Measurements from ENCODE around the gene MAP1LC3B2. TPM values are rescaled to one million over a fixed set of nuclear protein-coding genes. Genes with fewer than 3 reads are reported as not detected.

MAP1LC3B2 gene
- total RNA-seq, 1 experiment from 2014 or later: 1.9 TPM

- ChIA-PET CTCF (no interaction called here), POLR2A (no interaction called here)
- intact Hi-C loops (cut with micrococcal nuclease; ENCODE audit: unreplicated experiment) (loop anchor here (5.0 kb wide), 1 partner anchor 77 kb away; no protein-coding TSS in a partner anchor), in situ Hi-C loops (cut with HindIII; ENCODE audit: low pct_unique_long_range_greater_than_20kb, low sequenced_read_pairs) (no loop called here)
- H3K9me3 ChIP-seq (ENCODE audit: control insufficient read depth, insufficient read depth, low read depth, low read length): no peaks in the 10 kb centered on the region
- H3K4me3 ChIP-seq (ENCODE audit: low read depth in 2 of 2, low read length in 2 of 2): no peak overlapping the region
- H3K4me1 ChIP-seq (ENCODE audit: control insufficient read depth, insufficient read depth, low read length): peaks cover 8% of the 10 kb centered on the region; the same call in 1 of the 2 replicates
- no peaks in the 10 kb centered on the region for H3K27me3 ChIP-seq (ENCODE audit: control insufficient read depth, insufficient read depth, low read length)
- no peak for DNase-seq (ENCODE audit: low read depth, low spot score)
- TF ChIP-seq, protein P1, sequence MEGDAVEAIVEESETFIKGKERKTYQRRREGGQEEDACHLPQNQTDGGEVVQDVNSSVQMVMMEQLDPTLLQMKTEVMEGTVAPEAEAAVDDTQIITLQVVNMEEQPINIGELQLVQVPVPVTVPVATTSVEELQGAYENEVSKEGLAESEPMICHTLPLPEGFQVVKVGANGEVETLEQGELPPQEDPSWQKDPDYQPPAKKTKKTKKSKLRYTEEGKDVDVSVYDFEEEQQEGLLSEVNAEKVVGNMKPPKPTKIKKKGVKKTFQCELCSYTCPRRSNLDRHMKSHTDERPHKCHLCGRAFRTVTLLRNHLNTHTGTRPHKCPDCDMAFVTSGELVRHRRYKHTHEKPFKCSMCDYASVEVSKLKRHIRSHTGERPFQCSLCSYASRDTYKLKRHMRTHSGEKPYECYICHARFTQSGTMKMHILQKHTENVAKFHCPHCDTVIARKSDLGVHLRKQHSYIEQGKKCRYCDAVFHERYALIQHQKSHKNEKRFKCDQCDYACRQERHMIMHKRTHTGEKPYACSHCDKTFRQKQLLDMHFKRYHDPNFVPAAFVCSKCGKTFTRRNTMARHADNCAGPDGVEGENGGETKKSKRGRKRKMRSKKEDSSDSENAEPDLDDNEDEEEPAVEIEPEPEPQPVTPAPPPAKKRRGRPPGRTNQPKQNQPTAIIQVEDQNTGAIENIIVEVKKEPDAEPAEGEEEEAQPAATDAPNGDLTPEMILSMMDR (IDR thresholded peaks at IDR 0.05): no peak
- TF ChIP-seq SIN3A (IDR thresholded peaks at IDR 0.05; ENCODE audit: borderline replicate concordance, insufficient read depth, low read depth, low read length) (no peak), POLR2AphosphoS5 (IDR thresholded peaks at IDR 0.05; ENCODE audit: low read depth, low read length) (no peak), TCF7L2 (IDR thresholded peaks at IDR 0.05; ENCODE audit: low read depth, low read length) (no peak)
- TF ChIP-seq, protein P2, sequence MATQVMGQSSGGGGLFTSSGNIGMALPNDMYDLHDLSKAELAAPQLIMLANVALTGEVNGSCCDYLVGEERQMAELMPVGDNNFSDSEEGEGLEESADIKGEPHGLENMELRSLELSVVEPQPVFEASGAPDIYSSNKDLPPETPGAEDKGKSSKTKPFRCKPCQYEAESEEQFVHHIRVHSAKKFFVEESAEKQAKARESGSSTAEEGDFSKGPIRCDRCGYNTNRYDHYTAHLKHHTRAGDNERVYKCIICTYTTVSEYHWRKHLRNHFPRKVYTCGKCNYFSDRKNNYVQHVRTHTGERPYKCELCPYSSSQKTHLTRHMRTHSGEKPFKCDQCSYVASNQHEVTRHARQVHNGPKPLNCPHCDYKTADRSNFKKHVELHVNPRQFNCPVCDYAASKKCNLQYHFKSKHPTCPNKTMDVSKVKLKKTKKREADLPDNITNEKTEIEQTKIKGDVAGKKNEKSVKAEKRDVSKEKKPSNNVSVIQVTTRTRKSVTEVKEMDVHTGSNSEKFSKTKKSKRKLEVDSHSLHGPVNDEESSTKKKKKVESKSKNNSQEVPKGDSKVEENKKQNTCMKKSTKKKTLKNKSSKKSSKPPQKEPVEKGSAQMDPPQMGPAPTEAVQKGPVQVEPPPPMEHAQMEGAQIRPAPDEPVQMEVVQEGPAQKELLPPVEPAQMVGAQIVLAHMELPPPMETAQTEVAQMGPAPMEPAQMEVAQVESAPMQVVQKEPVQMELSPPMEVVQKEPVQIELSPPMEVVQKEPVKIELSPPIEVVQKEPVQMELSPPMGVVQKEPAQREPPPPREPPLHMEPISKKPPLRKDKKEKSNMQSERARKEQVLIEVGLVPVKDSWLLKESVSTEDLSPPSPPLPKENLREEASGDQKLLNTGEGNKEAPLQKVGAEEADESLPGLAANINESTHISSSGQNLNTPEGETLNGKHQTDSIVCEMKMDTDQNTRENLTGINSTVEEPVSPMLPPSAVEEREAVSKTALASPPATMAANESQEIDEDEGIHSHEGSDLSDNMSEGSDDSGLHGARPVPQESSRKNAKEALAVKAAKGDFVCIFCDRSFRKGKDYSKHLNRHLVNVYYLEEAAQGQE (IDR thresholded peaks at IDR 0.05; ENCODE audit: insufficient read depth in 1 of 2, low read depth in 2 of 2, low read length in 1 of 2): no peak
- H3K36me3 ChIP-seq (ENCODE audit: control insufficient read depth, insufficient read depth, low read length): no peaks in the 10 kb centered on the region
- ATAC-seq: no peak
- H3K27ac ChIP-seq (ENCODE audit: low read length): no peak overlapping the region
- BruUV-seq (replicated peaks): no TSS peak
Measured at GRCh38 chr12:116620492-116621191, 61.5 kb downstream of the MAP1LC3B2 start.

GRCh38 chr12:116621194-116621593 is 62.0 kb downstream of the MAP1LC3B2 start:
- Histone ChIP-seq H3K27ac (ENCODE audit: low read length) (no peak overlapping the region), H3K36me3 (ENCODE audit: control insufficient read depth, insufficient read depth, low read length) (no peaks in the 10 kb centered on the region), H3K9me3 (ENCODE audit: control insufficient read depth, insufficient read depth, low read depth, low read length) (no peaks in the 10 kb centered on the region), H3K27me3 (ENCODE audit: control insufficient read depth, insufficient read depth, low read length) (no peaks in the 10 kb centered on the region), H3K4me3 (ENCODE audit: low read depth in 2 of 2, low read length in 2 of 2) (no peak overlapping the region), H3K4me1 (ENCODE audit: control insufficient read depth, insufficient read depth, low read length) (peaks cover 8% of the 10 kb centered on the region; the same call in 1 of the 2 replicates)
- no peak for DNase-seq (ENCODE audit: low read depth, low spot score)
- ChIA-PET POLR2A (interaction anchor here (0.6 kb wide), 1 partner anchor 344 kb away, joined by 3 read pairs; no protein-coding TSS in a partner anchor), CTCF (no interaction called here)
- TF ChIP-seq, protein P1 (IDR thresholded peaks at IDR 0.05): no peak
- no peak for TF ChIP-seq POLR2AphosphoS5 (IDR thresholded peaks at IDR 0.05; ENCODE audit: low read depth, low read length)
- no peak for TF ChIP-seq TCF7L2 (IDR thresholded peaks at IDR 0.05; ENCODE audit: low read depth, low read length)
- TF ChIP-seq, protein P2 (IDR thresholded peaks at IDR 0.05; ENCODE audit: insufficient read depth in 1 of 2, low read depth in 2 of 2, low read length in 1 of 2): no peak
- TF ChIP-seq SIN3A (IDR thresholded peaks at IDR 0.05; ENCODE audit: borderline replicate concordance, insufficient read depth, low read depth, low read length): no peak
- in situ Hi-C loops (cut with HindIII; ENCODE audit: low pct_unique_long_range_greater_than_20kb, low sequenced_read_pairs) (no loop called here), intact Hi-C loops (cut with micrococcal nuclease; ENCODE audit: unreplicated experiment) (loop anchor here (5.0 kb wide), 1 partner anchor 76 kb away; no protein-coding TSS in a partner anchor)
- no peak for ATAC-seq
- BruUV-seq (replicated peaks): no TSS peak
